Ectodermal cell (in vitro differentiated cells): Measurements from ENCODE around the gene TBXA2R.
"Not testable (repeated sequence)": the region's sequence is repeated elsewhere in the genome, so short reads cannot be mapped to it uniquely, and the experiment has no call there.

ENCODE experiments used
- H3K27ac ChIP-seq: 2 replicates; pipeline ENCODE4 v1.7.0; 2013; ENCODE audit warnings: mild to moderate bottlenecking, low read depth, low read length; ENCODE audit not compliant: insufficient read depth, poor library complexity, severe bottlenecking
- H3K27me3 ChIP-seq: 2 replicates; pipeline ENCODE4 v1.7.0; 2013; ENCODE audit warnings: mild to moderate bottlenecking, low read length; ENCODE audit not compliant: insufficient read depth, control insufficient read depth, poor library complexity, severe bottlenecking
- H3K36me3 ChIP-seq: one replicate; pipeline ENCODE4 v1.7.0; 2013; ENCODE audit warnings: low read length; ENCODE audit not compliant: control insufficient read depth, insufficient read depth
- H3K4me1 ChIP-seq: one replicate; pipeline ENCODE4 v1.7.0; 2013; ENCODE audit warnings: low read length; ENCODE audit not compliant: control insufficient read depth, insufficient read depth
- H3K4me3 ChIP-seq: 2 replicates; pipeline ENCODE4 v1.7.0; 2013; ENCODE audit warnings: low read depth, low read length, control low read depth; ENCODE audit not compliant: insufficient read depth
- H3K9me3 ChIP-seq: 2 replicates; pipeline ENCODE4 v1.7.0; 2013; ENCODE audit warnings: mild to moderate bottlenecking, low read length, moderate library complexity; ENCODE audit not compliant: control insufficient read depth
- WGBS, 2 experiments: methylation state at CpG; one replicate each; pipeline ENCODE4 v1.1.7; 2013; ENCODE audit warnings: missing lambda C conversion rate in 2 of 2; 5-methylcytosine and 5-hydroxymethylcytosine counted together

The TBXA2R gene

DNA sequence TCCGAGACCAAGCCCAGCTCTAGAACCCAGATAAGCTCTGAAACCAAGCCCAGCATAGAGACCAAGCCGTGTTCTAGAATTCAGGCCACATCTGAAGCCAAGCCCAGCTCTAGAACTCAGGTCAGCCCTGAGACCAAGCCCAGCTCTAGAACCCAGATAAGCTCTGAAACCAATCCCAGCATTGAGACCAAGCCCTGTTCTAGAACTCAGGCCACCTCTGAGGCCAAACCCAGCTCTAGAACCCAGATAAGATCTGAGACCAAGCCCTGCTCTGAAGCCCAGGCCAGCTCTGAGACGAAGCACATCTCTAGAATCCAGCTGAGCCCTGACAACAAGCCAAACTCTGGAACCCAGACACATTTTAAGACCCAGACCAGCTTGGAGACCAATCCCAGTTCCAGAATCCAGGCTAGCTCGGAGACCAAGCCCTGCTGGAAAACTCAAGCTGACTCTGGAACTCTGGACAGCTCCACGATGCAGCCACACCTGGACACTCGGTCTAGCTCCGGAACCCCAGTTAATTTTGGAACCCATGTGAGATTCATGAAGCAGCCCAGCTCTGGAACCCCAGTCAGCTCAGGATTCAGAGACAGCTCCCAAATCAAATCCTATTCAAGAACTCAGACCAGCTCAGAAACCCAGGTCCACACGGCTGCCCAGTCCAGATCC is 15.6 kb downstream of the TBXA2R start:
- H3K4me3 ChIP-seq, result no peak overlapping the region
- peaks cover 18% of the 10 kb centered on the region for H3K27me3 ChIP-seq
- H3K4me1 ChIP-seq, result no peaks in the 10 kb centered on the region
- WGBS, 2 experiments, result 87 to 91% methylated on average over 8 of the region's 8 CpGs
- no peaks in the 10 kb centered on the region for H3K9me3 ChIP-seq
- H3K27ac ChIP-seq, result no peak overlapping the region
- no peaks in the 10 kb centered on the region for H3K36me3 ChIP-seq

DNA sequence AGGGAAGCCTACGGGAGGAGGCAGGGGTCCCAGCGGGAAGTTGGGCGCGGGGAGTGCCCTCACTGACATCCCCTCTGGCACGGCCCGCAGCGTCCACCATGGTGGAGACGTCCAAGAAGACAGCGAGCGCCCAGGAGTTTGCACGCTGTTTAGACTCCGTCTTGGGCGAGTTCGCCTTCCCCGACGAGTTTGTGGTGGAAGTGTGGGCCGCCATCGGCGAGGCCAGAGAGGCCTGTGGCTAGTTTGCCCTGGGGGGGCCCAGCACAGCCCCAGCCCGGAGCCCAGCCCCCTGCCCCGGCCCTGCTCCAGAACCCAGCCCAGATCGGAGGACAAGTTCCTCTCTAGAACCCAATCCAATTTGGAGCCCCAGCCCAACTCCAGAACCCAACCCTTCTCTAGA is 16.7 kb downstream of the TBXA2R start:
- H3K36me3 ChIP-seq, result no peaks in the 10 kb centered on the region
- no peaks in the 10 kb centered on the region for H3K9me3 ChIP-seq
- H3K27me3 ChIP-seq, result peaks cover 30% of the 10 kb centered on the region
- H3K4me3 ChIP-seq, result no peak overlapping the region
- H3K27ac ChIP-seq, result no peak overlapping the region
- 94% methylated on average over 22 of the region's 22 CpGs for WGBS, 2 experiments
- H3K4me1 ChIP-seq, result no peaks in the 10 kb centered on the region

DNA sequence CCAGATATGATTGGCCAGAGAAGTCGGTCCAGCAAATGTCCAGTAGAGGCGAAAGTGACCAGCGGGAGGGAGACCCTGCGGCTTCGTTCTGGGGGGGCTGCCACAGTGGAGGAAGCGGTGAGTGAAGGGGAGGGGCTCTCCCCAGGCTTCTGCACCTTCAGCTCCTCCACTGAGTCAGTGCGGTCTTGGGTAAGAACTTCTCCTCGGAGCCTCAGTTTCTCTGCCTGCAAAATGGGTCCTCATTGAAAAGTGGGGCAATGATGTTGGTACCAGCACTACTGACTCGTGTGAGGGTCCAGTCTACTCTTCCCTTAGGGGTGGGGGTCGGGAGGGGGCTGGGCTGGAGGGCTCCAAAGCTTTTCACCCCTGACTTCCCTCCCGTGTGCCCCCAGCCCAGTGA is 17.2 kb downstream of the TBXA2R start:
- Histone ChIP-seq H3K27ac (no peak overlapping the region), H3K4me1 (no peaks in the 10 kb centered on the region), H3K4me3 (no peak overlapping the region), H3K36me3 (no peaks in the 10 kb centered on the region), H3K27me3 (peaks cover 35% of the 10 kb centered on the region), H3K9me3 (no peaks in the 10 kb centered on the region)
- 84 to 87% methylated on average over 11 of the region's 11 CpGs for WGBS, 2 experiments

DNA sequence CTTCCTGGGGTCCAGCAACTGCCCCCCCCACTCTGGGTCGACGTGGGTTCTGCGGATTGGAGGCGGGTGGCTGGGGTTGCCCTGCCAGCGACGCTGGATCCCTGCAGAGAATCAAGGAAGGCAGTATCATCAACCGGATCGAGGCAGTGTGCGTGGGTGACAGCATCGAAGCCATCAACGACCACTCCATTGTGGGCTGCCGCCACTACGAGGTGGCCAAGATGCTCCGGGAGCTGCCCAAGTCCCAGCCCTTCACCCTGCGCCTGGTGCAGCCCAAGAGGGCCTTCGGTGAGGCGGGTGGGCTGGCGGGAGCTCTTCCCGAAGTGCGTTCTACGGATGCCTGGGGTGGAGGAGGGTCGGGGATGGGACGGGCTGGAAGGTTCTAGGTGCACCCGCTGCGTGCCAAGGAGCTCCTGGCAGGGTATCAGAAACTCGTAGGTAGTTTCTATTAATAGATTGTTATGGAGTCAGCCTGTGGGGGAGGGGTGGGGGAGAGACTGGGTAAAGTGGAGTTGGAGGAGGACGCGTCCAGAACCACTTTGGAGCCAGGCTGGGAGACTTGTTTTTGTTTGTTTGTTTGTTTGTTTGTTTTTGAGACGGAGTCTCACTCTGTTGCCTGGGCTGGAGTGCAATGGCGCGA is 19.8 kb downstream of the TBXA2R start:
- no peaks in the 10 kb centered on the region for H3K9me3 ChIP-seq
- 74 to 75% methylated on average over 31 of the region's 31 CpGs for WGBS, 2 experiments
- H3K27ac ChIP-seq, result no peak overlapping the region
- H3K36me3 ChIP-seq, result no peaks in the 10 kb centered on the region
- H3K4me1 ChIP-seq, result no peaks in the 10 kb centered on the region
- peaks cover 44% of the 10 kb centered on the region for H3K27me3 ChIP-seq
- H3K4me3 ChIP-seq, result no peak overlapping the region

DNA sequence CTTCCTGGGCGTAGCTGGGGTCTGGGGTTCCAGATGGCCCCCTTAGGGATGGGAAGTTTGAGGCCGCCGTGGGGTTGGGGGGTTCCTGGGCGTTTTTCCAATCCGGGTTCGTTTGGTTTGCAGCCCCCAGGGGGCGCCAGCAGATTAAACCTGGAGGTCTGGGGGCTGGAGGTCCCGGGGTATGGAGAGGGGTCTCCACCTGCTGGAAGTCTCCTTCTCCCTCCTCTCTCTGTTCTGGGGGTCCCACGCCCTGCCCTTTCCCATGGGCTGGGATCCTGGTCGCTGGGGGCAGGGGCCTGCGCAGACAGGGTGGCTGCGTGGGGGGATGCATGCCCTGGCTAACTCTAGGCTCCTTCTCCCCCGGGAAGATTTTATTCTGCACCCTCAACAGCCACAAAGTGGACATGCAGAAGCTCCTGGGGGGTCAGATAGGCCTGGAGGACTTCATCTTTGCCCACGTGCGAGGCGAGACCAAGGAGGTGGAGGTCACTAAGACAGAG is 20.5 kb downstream of the TBXA2R start:
- Histone ChIP-seq H3K9me3 (no peaks in the 10 kb centered on the region), H3K27ac (no peak overlapping the region), H3K36me3 (no peaks in the 10 kb centered on the region), H3K27me3 (peaks cover 47% of the 10 kb centered on the region), H3K4me1 (no peaks in the 10 kb centered on the region), H3K4me3 (no peak overlapping the region)
- WGBS, 2 experiments, result 32 to 36% methylated on average over 16 of the region's 16 CpGs

DNA sequence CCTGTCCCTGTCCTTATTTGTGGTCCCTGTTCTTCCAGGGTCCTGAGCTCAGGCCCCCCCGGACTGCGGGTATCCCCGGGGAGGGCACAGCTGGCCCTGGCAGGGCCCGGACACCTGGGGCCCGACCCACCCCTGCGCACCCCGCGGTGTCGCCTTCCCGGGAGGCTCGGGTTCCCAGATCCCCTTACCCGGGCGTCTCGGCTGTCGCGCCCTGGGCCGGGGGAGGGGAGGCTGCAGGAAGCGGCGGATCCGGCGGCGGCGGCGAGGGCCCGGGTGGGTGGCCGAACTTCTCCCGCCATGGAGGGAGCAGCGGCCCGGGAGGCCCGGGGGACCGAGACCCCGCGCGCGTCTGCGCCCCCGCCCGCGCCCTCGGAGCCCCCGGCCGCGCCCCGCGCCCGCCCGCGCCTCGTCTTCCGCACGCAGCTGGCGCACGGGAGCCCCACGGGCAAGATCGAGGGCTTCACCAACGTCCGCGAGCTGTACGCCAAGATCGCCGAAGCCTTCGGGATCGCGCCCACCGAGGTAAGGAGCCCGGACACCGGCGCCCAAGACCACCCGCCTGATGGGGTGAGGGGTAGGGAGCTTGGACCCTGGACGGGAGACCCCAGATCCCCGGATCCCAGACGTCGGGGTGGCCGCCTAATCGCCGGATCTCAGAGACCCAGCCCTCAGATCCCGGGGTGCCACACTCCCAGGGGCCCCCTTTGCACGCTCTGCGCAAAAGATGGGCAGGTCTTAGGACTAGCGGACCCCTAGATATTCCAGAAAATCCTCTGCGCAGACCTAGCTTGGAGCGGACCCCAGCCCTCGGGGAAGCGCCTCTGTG is 21.2 kb downstream of the TBXA2R start, which contains the start of gene GIPC3:
Gene GIPC3, plus strand, starts transcription at position 178 of the 826 bp plus-strand sequence. Its CDS starts 120 bp downstream, at position 298.
- 17% methylated on average over 84 of the region's 84 CpGs for WGBS, 2 experiments
- Histone ChIP-seq H3K36me3 (no peaks in the 10 kb centered on the region), H3K27me3 (peaks cover 47% of the 10 kb centered on the region), H3K4me3 (no peak within 1 kb of the TSS), H3K4me1 (no peaks in the 10 kb centered on the region), H3K9me3 (no peaks in the 10 kb centered on the region), H3K27ac (no peak within 1 kb of the TSS)

DNA sequence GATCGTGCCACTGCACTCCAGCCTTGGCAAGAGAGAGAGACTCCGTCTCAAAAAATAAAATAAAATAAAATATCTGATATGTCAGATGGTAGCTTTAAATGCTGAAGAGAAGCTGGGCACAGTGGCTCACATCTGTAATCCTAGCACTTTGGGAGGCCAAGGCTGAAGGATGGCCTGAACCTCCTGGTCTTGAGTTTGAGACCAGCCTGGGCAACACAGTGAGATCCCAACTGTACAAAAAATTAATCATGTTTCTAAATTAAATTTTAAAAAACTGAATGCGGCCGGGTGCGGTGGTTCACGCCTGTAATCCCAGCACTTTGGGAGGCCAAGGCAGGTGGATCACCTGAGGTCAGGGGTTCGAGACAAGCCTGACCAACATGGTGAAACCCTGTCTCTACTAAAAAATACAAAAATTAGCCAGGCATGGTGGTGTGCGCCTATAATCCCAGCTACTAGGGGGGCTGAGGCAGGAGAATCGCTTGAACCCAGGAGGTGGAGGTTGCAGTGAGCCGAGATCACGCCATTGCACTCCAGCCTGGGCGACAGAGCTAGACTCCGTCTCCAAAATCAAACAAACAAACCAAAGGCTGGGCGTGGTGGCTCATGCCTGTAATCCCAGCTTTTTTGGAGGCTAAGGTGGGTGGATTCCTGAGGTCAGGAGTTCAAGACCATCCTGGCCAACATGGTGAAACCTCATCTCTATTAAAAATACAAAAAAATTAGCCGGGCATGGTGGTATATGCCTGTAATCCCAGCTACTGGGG is 22.5 kb downstream of the TBXA2R start:
- not testable (repeated sequence) for H3K9me3 ChIP-seq, H3K27ac ChIP-seq, H3K4me3 ChIP-seq, H3K36me3 ChIP-seq, H3K4me1 ChIP-seq
- H3K27me3 ChIP-seq, result peaks cover 47% of the 10 kb centered on the region
- 86 to 89% methylated on average over 13 to 15 of the region's 15 CpGs for WGBS, 2 experiments

DNA sequence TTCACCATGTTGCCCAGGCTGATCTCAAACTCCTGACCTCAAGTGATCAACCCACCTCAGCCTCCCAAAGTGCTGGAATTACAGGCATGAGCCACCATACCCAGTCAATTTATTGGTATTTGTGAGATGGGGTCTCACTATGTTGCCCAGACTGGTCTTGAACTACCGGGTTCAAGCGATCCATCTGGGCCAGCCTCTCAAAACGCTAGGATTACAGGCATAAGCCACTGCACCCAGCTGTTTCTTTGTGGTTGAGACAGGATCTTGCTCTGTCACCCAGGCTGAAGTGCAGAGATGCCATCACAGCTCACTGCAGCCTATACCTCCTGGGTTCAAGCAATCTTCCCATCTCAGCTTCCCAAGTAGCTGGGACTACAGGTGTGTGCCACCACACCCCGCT is 24.9 kb downstream of the TBXA2R start:
- WGBS, 2 experiments, result 81 to 82% methylated on average over 4 of the region's 4 CpGs
- peaks cover 56% of the 10 kb centered on the region for H3K27me3 ChIP-seq

DNA sequence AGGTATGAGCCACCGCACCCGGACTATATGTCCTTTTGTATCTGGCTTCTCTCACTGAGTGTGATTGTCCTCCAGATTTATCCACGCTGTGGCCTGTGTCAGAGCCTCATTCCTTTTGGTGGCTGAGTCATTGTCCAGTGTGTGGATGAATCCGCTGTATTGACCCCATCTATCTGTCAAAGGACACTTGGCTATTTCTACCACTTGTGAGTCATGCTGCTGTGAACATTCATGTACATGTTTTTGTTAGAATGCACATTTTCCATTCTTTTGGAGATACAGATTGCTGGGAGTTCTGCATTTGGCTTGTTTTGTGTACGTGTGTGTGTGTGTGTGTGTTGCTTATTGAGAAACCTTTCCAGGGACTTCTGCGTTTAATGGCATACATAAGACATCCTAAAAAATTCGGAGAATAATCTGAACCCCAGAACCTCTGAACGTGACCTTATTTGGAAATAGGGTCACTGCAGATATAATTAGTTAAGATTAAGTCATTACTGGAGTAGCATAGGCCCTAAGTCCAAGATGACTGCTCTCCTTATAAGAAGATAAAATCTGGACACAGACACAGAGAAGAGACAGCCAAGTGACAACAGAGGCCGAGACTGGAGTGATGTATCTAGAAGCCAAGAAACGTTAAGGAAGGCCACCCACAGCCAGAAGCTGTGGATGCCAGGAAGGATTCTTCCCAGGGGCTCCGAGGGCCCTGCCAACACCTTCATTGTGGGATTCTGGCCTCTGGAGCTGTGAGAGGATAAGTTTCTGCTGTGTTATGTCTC is 26.3 kb downstream of the TBXA2R start:
- 80 to 81% methylated on average over 11 of the region's 11 CpGs for WGBS, 2 experiments
- H3K4me1 ChIP-seq, result peaks cover 9% of the 10 kb centered on the region
- no peak overlapping the region for H3K4me3 ChIP-seq
- H3K27me3 ChIP-seq, result peaks cover 53% of the 10 kb centered on the region
- no peaks in the 10 kb centered on the region for H3K36me3 ChIP-seq
- H3K27ac ChIP-seq, result no peak overlapping the region
- no peaks in the 10 kb centered on the region for H3K9me3 ChIP-seq

More for the DNA sequence above, 24.9 kb downstream of the TBXA2R start:
- H3K4me1 ChIP-seq, H3K4me3 ChIP-seq, H3K36me3 ChIP-seq, H3K9me3 ChIP-seq, H3K27ac ChIP-seq: not testable (repeated sequence)
